Mucosa of rectum (tissue), 2 donors: Measurements from ENCODE around the gene SPEG.

Experiments used
- H3K27ac ChIP-seq, 2 donors: one replicate each; pipeline ENCODE4 v1.7.0; 2013; ENCODE audit warnings: inconsistent platforms in 2 of 2, low read depth in 2 of 2, low read length in 2 of 2
- H3K27me3 ChIP-seq, 2 donors: one replicate each; pipeline ENCODE4 v1.7.0; 2013; ENCODE audit warnings: low read length in 2 of 2; ENCODE audit not compliant: control insufficient read depth in 2 of 2, insufficient read depth in 2 of 2
- H3K36me3 ChIP-seq, 2 donors: one replicate each; pipeline ENCODE4 v1.7.0; 2013; ENCODE audit warnings: low read length in 2 of 2; ENCODE audit not compliant: control insufficient read depth in 2 of 2, insufficient read depth in 2 of 2
- H3K4me1 ChIP-seq, 2 donors: one replicate each; pipeline ENCODE4 v1.7.0; 2013; ENCODE audit warnings: low read length in 2 of 2, mild to moderate bottlenecking in 1 of 2; ENCODE audit not compliant: control insufficient read depth in 2 of 2, insufficient read depth in 2 of 2
- H3K4me3 ChIP-seq, 2 donors: one replicate each; pipeline ENCODE4 v1.7.0; 2013; ENCODE audit warnings: low read length in 2 of 2
- H3K9ac ChIP-seq, 2 donors: one replicate each; pipeline ENCODE4 v1.7.0; 2013; ENCODE audit warnings: low read length in 2 of 2, low read depth in 1 of 2, mild to moderate bottlenecking in 1 of 2
- H3K9me3 ChIP-seq, 2 donors: one replicate each; pipeline ENCODE4 v1.7.0; 2013; ENCODE audit warnings: low read length in 2 of 2; ENCODE audit not compliant: control insufficient read depth in 2 of 2
- donor health status: healthy.
- donor health status: Normal muscosa, but diverticular disease.

SPEG gene

DNA sequence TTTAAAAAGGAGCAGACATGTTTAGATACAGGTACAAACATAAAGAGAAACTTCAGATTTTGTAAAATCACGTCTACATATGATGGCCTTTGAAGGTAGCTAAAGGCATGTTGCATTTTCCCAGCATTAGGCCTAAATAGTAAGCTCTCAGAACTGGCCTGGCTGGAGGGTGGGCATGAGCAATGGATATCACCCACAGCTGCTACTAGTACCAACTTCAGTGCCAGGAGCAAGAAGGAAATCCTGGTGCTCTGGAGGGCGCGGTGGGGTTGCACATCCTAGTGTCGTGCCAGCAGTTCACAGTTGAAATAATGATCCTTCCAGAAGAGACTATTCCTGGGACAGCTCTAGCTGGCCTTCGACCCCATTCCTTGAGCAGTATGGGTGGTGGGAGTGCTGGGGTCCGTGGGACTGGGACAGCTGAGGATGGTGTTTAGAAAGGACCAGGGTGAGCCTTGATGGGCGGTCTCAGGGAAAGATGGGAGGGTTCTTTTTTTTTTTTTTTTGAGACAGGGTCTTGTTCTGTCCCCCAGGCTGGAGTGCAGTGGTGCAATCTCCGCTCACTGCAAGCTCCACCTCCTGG lies 11.6 kb upstream of the SPEG start:
- Histone ChIP-seq H3K4me1 (no peaks in the 10 kb centered on the region), H3K36me3 (no peaks in the 10 kb centered on the region), H3K9me3 (no peaks in the 10 kb centered on the region), H3K4me3 (no peak overlapping the region), H3K27me3 (peaks cover 2 to 14% of the 10 kb centered on the region in 2 donors), H3K27ac (no peak overlapping the region), H3K9ac (no peak overlapping the region)

GRCh38 chr2:219423652-219424377 lies 10.8 kb upstream of the SPEG start:
- H3K4me3 ChIP-seq: no peak overlapping the region
- no peaks in the 10 kb centered on the region for H3K9me3 ChIP-seq
- H3K27ac ChIP-seq: no peak overlapping the region
- peaks cover 2 to 8% of the 10 kb centered on the region in 2 donors for H3K27me3 ChIP-seq
- no peak overlapping the region for H3K9ac ChIP-seq
- H3K36me3 ChIP-seq: no peaks in the 10 kb centered on the region
- no peaks in the 10 kb centered on the region for H3K4me1 ChIP-seq

- Histone ChIP-seq H3K9me3 (no peaks in the 10 kb centered on the region), H3K36me3 (no peaks in the 10 kb centered on the region), H3K4me3 (no peak overlapping the region), H3K9ac (no peak overlapping the region), H3K27me3 (no peaks in the 10 kb centered on the region), H3K27ac (no peak overlapping the region), H3K4me1 (no peaks in the 10 kb centered on the region)
Observed at GRCh38 chr2:219425238-219426067, 9.2 kb upstream of the SPEG start.

DNA sequence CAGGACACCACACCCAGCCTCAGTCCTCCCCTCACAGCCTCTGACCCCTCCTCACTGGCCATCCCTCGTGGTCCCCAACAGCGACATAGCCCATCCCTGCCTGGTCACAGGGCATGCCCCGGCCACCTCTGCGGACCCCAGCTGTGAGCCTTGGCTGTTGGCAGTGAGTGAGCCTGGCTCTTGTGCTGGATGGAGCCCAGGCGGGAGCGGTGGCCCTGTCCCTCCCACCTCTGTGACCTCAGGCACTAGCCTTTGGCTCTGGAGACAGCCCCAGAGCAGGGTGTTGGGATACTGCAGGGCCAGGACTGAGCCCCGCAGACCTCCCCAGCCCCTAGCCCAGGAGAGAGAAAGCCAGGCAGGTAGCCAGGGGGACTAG lies 8.6 kb upstream of the SPEG start:
- no peaks in the 10 kb centered on the region for H3K36me3 ChIP-seq
- no peak overlapping the region for H3K27ac ChIP-seq
- no peak overlapping the region for H3K4me3 ChIP-seq
- no peaks in the 10 kb centered on the region for H3K9me3 ChIP-seq
- no peak overlapping the region for H3K9ac ChIP-seq
- H3K27me3 ChIP-seq: no peaks in the 10 kb centered on the region
- no peaks in the 10 kb centered on the region for H3K4me1 ChIP-seq

DNA sequence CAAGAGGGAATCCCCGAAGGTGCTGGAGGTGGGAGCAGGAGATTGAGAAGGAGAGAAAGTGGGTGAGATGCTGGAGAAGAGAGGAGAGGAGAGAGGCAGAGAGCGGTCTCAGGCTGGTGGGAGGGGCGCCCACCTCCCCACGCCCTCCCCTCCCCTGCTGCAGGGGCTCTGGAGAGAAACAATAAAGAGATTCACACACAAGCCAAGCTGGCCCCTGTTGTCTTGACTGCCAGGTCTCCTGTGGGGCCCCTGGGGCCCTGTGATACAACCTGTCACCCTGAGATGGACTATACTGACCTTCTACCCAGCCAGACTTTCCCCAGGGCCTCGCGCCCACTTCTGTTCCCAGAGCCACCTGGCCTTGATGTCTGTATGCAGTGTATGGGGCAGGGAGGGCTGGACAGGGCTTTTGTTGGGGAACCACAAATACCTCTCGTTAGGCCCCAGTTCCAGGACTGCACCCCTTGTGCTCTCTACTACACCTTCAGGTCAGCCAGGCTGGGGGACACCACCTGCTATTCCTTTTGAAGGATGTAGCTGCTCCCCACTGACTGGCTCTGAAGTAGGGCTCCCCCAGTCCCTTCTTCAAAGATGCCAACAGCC lies 8.0 kb upstream of the SPEG start:
- Histone ChIP-seq H3K27me3 (no peaks in the 10 kb centered on the region), H3K9me3 (no peaks in the 10 kb centered on the region), H3K4me1 (no peaks in the 10 kb centered on the region), H3K27ac (no peak overlapping the region), H3K9ac (no peak overlapping the region), H3K4me3 (no peak overlapping the region), H3K36me3 (no peaks in the 10 kb centered on the region)

DNA sequence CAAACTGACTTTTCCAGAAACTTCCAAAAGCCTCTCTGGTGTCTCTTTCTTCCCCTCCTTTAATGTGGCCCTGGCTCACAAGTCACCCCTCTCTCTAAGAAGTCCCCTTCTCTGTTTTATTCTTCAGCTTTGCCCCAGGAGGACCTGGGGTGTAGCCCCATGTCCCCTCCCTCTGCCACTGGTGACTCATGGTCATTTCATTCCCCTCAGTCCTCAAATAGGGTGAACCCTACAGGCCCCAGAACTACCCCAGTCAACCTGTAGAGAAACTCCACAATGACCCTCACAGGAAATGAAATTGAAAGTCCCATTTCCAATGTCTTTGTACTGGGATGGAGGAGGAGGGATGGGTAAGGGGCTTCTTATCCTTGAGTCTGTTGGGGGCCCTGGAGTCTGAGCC lies 6.2 kb upstream of the SPEG start:
- no peaks in the 10 kb centered on the region for H3K9me3 ChIP-seq
- H3K9ac ChIP-seq: no peak overlapping the region
- no peaks in the 10 kb centered on the region for H3K4me1 ChIP-seq
- no peak overlapping the region for H3K4me3 ChIP-seq
- H3K27ac ChIP-seq: no peak overlapping the region
- H3K36me3 ChIP-seq: no peaks in the 10 kb centered on the region
- no peaks in the 10 kb centered on the region for H3K27me3 ChIP-seq

DNA sequence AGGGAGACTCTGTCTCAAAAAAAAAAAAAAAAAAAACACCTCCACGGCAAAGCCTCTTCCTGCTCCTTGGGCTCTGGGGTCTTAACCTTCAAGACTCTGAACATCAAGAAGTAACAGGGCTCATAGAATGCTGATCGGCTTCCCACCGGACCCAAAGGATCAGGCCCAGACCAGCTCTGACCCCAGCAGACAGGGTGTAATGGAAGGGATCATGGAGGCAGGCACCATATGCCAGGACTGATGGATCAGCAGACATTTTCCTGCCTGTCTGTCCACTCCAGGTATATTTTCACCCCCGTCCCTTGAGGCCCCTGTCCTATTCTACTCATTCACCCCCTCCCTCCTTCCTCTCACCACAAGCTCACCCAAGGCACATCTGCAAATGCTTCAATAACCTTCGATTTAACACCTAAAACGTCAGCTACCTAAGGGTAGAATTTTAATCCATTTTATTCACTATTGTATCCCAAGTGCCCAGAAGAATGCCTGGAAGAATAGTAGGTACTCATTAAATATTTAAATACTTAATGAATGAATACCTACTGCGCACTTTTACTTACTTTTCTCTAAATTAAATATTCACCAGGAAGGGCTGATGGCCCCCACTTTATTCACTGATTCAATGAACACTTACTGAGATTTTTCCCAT lies 4.6 kb upstream of the SPEG start:
- H3K9ac ChIP-seq: no peak overlapping the region
- H3K9me3 ChIP-seq: no peaks in the 10 kb centered on the region
- peaks cover 3 to 4% of the 10 kb centered on the region in 2 donors for H3K27me3 ChIP-seq
- no peaks in the 10 kb centered on the region for H3K4me1 ChIP-seq
- no peak overlapping the region for H3K27ac ChIP-seq
- no peaks in the 10 kb centered on the region for H3K36me3 ChIP-seq
- H3K4me3 ChIP-seq: no peak overlapping the region

DNA sequence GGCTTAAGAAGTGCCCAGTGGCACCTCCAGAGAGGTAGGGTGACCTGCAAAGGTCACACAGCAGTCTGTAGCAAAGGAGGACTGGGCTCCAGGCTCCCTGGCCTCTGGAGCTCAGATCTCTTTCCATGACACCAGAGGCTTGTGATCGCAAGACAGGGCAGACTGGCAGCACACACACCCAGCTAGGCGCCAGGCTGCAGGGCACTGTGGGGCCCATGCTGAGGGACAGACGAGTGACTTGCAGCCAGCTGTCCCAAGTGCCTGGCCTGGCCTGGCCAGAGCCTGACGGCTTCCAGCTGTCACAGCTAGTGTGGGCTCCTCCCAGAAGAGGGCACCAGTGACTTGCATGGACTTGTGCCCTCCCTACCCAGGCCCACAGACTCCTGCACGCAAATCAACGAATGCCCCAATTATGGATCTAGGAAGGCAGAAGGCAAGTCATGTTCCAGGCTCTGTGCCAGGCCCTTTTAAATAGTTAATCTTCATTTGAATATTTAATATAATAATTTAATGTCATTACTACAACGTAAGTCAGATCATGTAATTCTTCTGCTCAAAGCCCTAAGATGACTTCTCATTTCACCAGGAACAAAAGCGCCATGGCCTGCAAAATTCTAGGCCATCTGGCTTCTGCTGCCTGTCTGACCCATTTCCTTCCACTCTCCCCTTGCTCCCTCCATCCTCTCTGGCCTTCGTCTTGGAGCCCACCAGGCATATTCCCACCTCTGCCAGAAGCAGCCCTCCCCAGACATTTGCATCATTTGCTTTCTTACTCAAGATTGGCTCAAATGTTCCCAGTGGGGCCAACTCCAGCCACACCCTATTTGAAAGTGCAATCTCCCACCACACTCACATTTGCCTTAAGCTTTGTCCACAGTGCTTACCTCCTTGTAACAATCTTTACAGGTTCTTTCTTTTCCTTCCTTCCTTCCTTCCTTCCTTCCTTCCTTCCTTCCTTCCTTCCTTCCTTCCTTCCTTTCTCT lies 3.7 kb upstream of the SPEG start:
- Histone ChIP-seq H3K27me3 (peaks cover 10 to 13% of the 10 kb centered on the region in 2 donors), H3K9ac (no peak overlapping the region), H3K27ac (no peak overlapping the region), H3K4me3 (no peak overlapping the region), H3K36me3 (no peaks in the 10 kb centered on the region), H3K9me3 (no peaks in the 10 kb centered on the region), H3K4me1 (no peaks in the 10 kb centered on the region)
